ENCODE data around the gene SLC6A12.
"Not testable (repeated sequence)": the region's sequence is repeated elsewhere in the genome, so short reads cannot be mapped to it uniquely, and the experiment has no call there.

- not testable (repeated sequence) for TF ChIP-seq CTCF, POLR2A (IDR thresholded peaks at IDR 0.05)
Measured at GRCh38 chr12:217029-217428, 3.1 kb upstream of the SLC6A12 start.

Data from body of pancreas (tissue), 4 donors.